Measurements from ENCODE around the gene ANKRD13A. TPM values are rescaled to one million over a fixed set of nuclear protein-coding genes. Genes with fewer than 3 reads are reported as not detected.
A peak's percentile ranks its signal among the peaks of the same experiment; 100 is the strongest.

Gene ANKRD13A
- total RNA-seq (ENCODE audit: unreplicated experiment): 55.4 TPM
- long read RNA-seq, full-length matches to known transcripts: 5 of 8 reads
- long read RNA-seq, partial matches to known transcripts: 1 of 8 reads
- long read RNA-seq, other reads (novel, unspliced or antisense): 2 of 8 reads

DNA sequence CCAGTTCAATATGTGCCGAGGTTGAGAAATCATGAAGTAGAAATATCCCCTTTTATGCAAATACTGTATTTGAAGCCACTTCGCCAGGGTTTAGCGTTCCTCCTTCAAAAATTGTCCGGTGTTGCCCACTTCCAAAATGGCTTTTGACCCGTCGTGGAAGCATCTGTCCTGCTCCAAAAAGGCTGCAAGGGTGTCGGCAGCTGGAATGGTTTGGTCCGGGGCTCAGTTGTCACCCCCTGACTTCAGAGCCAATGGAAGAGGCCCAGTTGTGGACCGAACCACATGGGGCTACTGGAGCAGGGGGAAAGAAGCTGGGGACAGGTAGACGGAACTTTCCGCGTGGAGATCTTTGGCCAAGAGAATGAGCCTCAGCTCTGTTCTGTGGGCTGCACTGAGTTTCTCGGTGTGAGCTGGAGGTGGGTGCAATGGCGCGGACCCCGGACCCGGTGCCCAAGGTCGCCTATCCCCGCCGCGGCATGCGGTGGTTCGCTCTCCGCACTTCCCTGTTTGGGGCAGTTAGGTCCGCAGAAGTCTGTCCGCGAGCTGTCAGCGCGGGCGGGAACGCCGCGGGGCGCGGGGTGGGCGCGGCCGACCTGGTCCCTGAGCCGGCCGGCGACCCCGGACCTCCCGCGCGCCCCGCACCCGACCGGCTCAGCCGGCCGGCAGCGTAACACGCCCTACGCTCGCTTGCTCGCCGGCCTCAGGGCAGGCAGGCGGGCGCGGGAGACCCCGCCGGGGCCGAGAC is at the start of gene ANKRD13A:
TSS of gene ANKRD13A (plus strand) at position 527 of the 745 bp plus-strand sequence. CDS start 259 bp downstream, outside the sequence.
- Mint-ChIP-seq H3K9me3 (ENCODE audit: unreplicated experiment) (no peaks in the 10 kb centered on the region), H3K36me3 (ENCODE audit: low read depth, unreplicated experiment) (peaks cover 21% of the 10 kb centered on the region), H3K4me3 (ENCODE audit: unreplicated experiment) (peak within 1 kb of the TSS; percentile 99), H3K4me1 (ENCODE audit: unreplicated experiment) (peaks cover 34% of the 10 kb centered on the region), H3K27ac (ENCODE audit: unreplicated experiment) (peak within 1 kb of the TSS; percentile 98), H3K27me3 (ENCODE audit: unreplicated experiment) (peaks cover 14% of the 10 kb centered on the region)
- DNase-seq (ENCODE audit: low spot score): peak; percentile 83
- TF ChIP-seq, protein P1, sequence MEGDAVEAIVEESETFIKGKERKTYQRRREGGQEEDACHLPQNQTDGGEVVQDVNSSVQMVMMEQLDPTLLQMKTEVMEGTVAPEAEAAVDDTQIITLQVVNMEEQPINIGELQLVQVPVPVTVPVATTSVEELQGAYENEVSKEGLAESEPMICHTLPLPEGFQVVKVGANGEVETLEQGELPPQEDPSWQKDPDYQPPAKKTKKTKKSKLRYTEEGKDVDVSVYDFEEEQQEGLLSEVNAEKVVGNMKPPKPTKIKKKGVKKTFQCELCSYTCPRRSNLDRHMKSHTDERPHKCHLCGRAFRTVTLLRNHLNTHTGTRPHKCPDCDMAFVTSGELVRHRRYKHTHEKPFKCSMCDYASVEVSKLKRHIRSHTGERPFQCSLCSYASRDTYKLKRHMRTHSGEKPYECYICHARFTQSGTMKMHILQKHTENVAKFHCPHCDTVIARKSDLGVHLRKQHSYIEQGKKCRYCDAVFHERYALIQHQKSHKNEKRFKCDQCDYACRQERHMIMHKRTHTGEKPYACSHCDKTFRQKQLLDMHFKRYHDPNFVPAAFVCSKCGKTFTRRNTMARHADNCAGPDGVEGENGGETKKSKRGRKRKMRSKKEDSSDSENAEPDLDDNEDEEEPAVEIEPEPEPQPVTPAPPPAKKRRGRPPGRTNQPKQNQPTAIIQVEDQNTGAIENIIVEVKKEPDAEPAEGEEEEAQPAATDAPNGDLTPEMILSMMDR (IDR thresholded peaks at IDR 0.05; ENCODE audit: unreplicated experiment): no peak

DNA sequence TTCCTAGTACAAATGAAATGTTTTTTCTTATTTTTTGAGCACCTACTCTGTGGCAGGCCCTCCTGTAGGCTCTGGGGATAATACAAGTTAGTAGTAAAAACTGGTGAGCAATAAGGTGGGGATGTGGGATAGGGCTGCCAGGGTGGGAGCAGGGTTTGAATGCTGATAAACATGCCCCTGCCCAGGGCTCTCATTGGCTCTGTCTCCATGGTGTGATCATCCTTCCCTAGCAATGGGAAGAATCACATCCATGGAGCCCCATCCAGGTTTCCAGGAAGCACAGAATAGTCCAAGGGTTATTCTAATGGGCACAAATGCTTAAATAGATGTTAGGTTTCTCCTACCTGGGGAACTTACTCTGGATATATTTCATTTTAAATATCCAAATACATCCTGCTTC is 48.6 kb upstream of the ANKRD13A start:
- Mint-ChIP-seq H3K4me3 (ENCODE audit: unreplicated experiment) (no peak overlapping the region), H3K9me3 (ENCODE audit: unreplicated experiment) (no peaks in the 10 kb centered on the region), H3K27ac (ENCODE audit: unreplicated experiment) (no peak overlapping the region), H3K27me3 (ENCODE audit: unreplicated experiment) (peaks cover 2% of the 10 kb centered on the region), H3K4me1 (ENCODE audit: unreplicated experiment) (peaks cover 33% of the 10 kb centered on the region), H3K36me3 (ENCODE audit: low read depth, unreplicated experiment) (peaks cover 43% of the 10 kb centered on the region)
- TF ChIP-seq, protein P1 (IDR thresholded peaks at IDR 0.05; ENCODE audit: unreplicated experiment): no peak
- DNase-seq (ENCODE audit: low spot score): no peak

DNA sequence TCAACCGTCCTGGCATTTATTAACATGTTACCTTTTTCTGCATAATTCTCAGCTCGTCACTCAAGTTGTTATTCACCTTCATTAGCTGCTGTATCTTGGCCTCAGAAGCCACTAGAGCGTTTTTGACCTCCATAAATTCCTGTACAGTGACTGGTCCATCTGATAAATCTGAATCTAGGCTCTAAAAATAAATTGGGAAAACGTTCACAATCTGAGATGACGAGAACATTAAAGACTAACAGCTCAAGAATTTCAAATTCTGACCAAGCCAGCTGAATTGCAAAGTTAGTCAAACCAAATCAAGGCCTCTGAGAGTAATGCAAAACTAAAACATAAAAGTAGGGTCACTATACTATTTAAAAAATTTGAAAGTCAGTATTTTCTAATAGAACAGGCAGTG is 48.1 kb upstream of the ANKRD13A start:
- no peak for DNase-seq (ENCODE audit: low spot score)
- peaks cover 46% of the 10 kb centered on the region for H3K36me3 Mint-ChIP-seq (ENCODE audit: low read depth, unreplicated experiment)
- H3K4me1 Mint-ChIP-seq (ENCODE audit: unreplicated experiment): peaks cover 32% of the 10 kb centered on the region
- H3K27ac Mint-ChIP-seq (ENCODE audit: unreplicated experiment): no peak overlapping the region
- H3K9me3 Mint-ChIP-seq (ENCODE audit: unreplicated experiment): no peaks in the 10 kb centered on the region
- TF ChIP-seq, protein P1 (IDR thresholded peaks at IDR 0.05; ENCODE audit: unreplicated experiment): no peak
- no peak overlapping the region for H3K4me3 Mint-ChIP-seq (ENCODE audit: unreplicated experiment)
- H3K27me3 Mint-ChIP-seq (ENCODE audit: unreplicated experiment): peaks cover 2% of the 10 kb centered on the region

DNA sequence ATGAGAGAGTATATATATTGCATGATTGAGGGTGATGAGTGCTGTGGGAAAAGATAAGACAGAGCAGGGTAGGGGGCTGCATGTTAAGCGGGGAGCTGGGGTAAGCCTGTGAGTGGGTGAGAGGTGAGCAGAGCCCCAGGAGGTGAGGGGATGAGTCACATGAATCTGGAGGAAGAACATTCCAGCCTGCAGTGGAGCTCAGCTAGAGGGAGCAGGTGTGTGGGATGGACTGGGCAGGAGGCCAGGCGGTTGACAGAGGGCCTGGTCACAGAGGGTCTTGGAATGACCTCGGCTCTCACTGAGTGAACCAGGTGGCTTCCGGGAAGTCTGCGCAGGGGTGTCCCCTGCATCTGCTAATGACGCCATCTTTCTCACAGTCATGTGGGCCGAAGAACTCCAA is 47.5 kb upstream of the ANKRD13A start:
- Mint-ChIP-seq H3K27ac (ENCODE audit: unreplicated experiment) (no peak overlapping the region), H3K36me3 (ENCODE audit: low read depth, unreplicated experiment) (peaks cover 47% of the 10 kb centered on the region), H3K27me3 (ENCODE audit: unreplicated experiment) (peaks cover 2% of the 10 kb centered on the region), H3K9me3 (ENCODE audit: unreplicated experiment) (no peaks in the 10 kb centered on the region), H3K4me3 (ENCODE audit: unreplicated experiment) (peak overlapping the region; percentile 73), H3K4me1 (ENCODE audit: unreplicated experiment) (peaks cover 26% of the 10 kb centered on the region)
- TF ChIP-seq, protein P1 (IDR thresholded peaks at IDR 0.05; ENCODE audit: unreplicated experiment): no peak
- DNase-seq (ENCODE audit: low spot score): no peak
